Natural killer cell (primary cell): ENCODE results near the gene SHISAL1. TPM values are rescaled to one million over a fixed set of nuclear protein-coding genes. Genes with fewer than 3 reads are reported as not detected.

Experiments used
- ATAC-seq, 3 donors: fragments of 150-1000 bp in 2 of 3; fragments of 200-7000 bp in 1 of 3; cut with Tn5 transposase; 1 replicate in 1 of 3; 2 replicates in 2 of 3; pipeline ENCODE4 v1.10.0; 2021; ENCODE audit warnings: mild to moderate bottlenecking in 2 of 3, moderate library complexity in 2 of 3
- DNase-seq, 2 donors: peaks; one replicate each; pipeline versions ENCODE4 v3.0.0 to v3.0.0-alpha.2; 2013 to 2021; ENCODE audit warnings: mixed read lengths in 1 of 2
- H3K27ac ChIP-seq: one replicate; pipeline ENCODE4 v1.5.1; 2013; ENCODE audit warnings: mild to moderate bottlenecking, low read length
- H3K27me3 ChIP-seq: one replicate; pipeline ENCODE4 v1.6.1; 2013; ENCODE audit warnings: low read length; ENCODE audit not compliant: control insufficient read depth, insufficient read depth
- H3K36me3 ChIP-seq: one replicate; pipeline ENCODE4 v1.6.1; 2013; ENCODE audit warnings: low read length; ENCODE audit not compliant: control insufficient read depth, insufficient read depth
- H3K4me1 ChIP-seq: one replicate; pipeline ENCODE4 v1.6.1; 2013; ENCODE audit warnings: low read length; ENCODE audit not compliant: control insufficient read depth, insufficient read depth
- H3K4me3 ChIP-seq: one replicate; pipeline ENCODE4 v1.5.1; 2013; ENCODE audit warnings: low read length
- H3K9me3 ChIP-seq: one replicate; pipeline ENCODE4 v1.6.1; 2013; ENCODE audit warnings: low read length; ENCODE audit not compliant: control insufficient read depth, insufficient read depth
- H3K27ac Mint-ChIP-seq, 2 donors: one replicate each; pipeline ENCODE4 v1.8.0; 2022; ENCODE audit warnings: mild to moderate bottlenecking in 2 of 2, mixed read lengths in 2 of 2, moderate library complexity in 1 of 2
- H3K27me3 Mint-ChIP-seq, 2 donors: one replicate each; pipeline ENCODE4 v1.8.0; 2022; ENCODE audit warnings: low read depth in 2 of 2, mixed read lengths in 2 of 2
- H3K36me3 Mint-ChIP-seq: one replicate; pipeline ENCODE4 v1.8.0; 2022; ENCODE audit warnings: mixed read lengths
- H3K4me1 Mint-ChIP-seq, 2 donors: one replicate each; pipeline ENCODE4 v1.8.0; 2022; ENCODE audit warnings: mixed read lengths in 2 of 2
- H3K4me3 Mint-ChIP-seq: one replicate; pipeline ENCODE4 v1.8.0; 2022; ENCODE audit warnings: mild to moderate bottlenecking, moderate library complexity, mixed read lengths
- H3K9me3 Mint-ChIP-seq, 2 donors: one replicate each; pipeline ENCODE4 v1.8.0; 2022; ENCODE audit warnings: mixed read lengths in 2 of 2
- CTCF ChIP-seq: fragments of 200-600 bp; IDR thresholded peaks from one replicate; pipeline ENCODE4 v1.8.0; 2022; ENCODE audit warnings: antibody characterized with exemption
- WGBS: methylation state at CpG from one replicate; pipeline ENCODE4 v1.1.7; 2013; ENCODE audit warnings: missing lambda C conversion rate; ENCODE audit not compliant: insufficient coverage; 5-methylcytosine and 5-hydroxymethylcytosine counted together
- intact Hi-C: fragments of 100-400 bp; cut with micrococcal nuclease; formaldehyde crosslinking; loops from one replicate; pipeline ENCODE4 v1.14.2; 2022
- total RNA-seq, 4 donors: library from RNA; stranded (reverse); fragments of 120-200 nt in 1 of 4; gene quantifications; one replicate each; pipeline versions ENCODE4 v1.2.3 to v1.2.4, GENCODE V29; 2013 to 2022

The SHISAL1 gene
- total RNA-seq, 3 donors from 2014 or later (not counting 1 experiment from before 2014, with no cell fraction given): not detected

GRCh38 chr22:44199164-44199563 is 113.6 kb downstream of the SHISAL1 start:
- Mint-ChIP-seq H3K27me3 (no peaks in the 10 kb centered on the region), H3K27ac (peak overlapping the region in 1 of 2 donors; percentile 17), H3K4me3 (no peak overlapping the region), H3K4me1 (peaks cover 14 to 42% of the 10 kb centered on the region in 2 donors), H3K36me3 (peaks cover 21% of the 10 kb centered on the region), H3K9me3 (no peaks in the 10 kb centered on the region)
- no peak for DNase-seq
- Histone ChIP-seq H3K9me3 (no peaks in the 10 kb centered on the region), H3K4me1 (peaks cover 14% of the 10 kb centered on the region), H3K36me3 (peaks cover 48% of the 10 kb centered on the region), H3K27me3 (no peaks in the 10 kb centered on the region), H3K27ac (no peak overlapping the region), H3K4me3 (no peak overlapping the region)
- ATAC-seq: no peak
- WGBS: 94% methylated on average over 2 of the region's 2 CpGs
- intact Hi-C loops: no loop called here
- no peak for TF ChIP-seq CTCF

- H3K9me3 ChIP-seq: no peaks in the 10 kb centered on the region
- DNase-seq (no peak), ATAC-seq (no peak)
- peaks cover 46% of the 10 kb centered on the region for H3K36me3 ChIP-seq
- intact Hi-C loops: no loop called here
- TF ChIP-seq CTCF: no peak
- 80% methylated on average over 1 of the region's 2 CpGs for WGBS
- H3K27ac Mint-ChIP-seq: no peak overlapping the region
- H3K27me3 ChIP-seq: no peaks in the 10 kb centered on the region
- H3K9me3 Mint-ChIP-seq: no peaks in the 10 kb centered on the region
- H3K4me3 ChIP-seq: no peak overlapping the region
- H3K4me1 ChIP-seq: peaks cover 32% of the 10 kb centered on the region
- no peak overlapping the region for H3K27ac ChIP-seq
- no peaks in the 10 kb centered on the region for H3K27me3 Mint-ChIP-seq
- no peak overlapping the region for H3K4me3 Mint-ChIP-seq
- H3K36me3 Mint-ChIP-seq: peaks cover 14% of the 10 kb centered on the region
- peaks cover 29 to 61% of the 10 kb centered on the region in 2 donors for H3K4me1 Mint-ChIP-seq
Measured at GRCh38 chr22:44197271-44197670, 115.5 kb downstream of the SHISAL1 start.

- no peaks in the 10 kb centered on the region for H3K9me3 Mint-ChIP-seq
- TF ChIP-seq CTCF: no peak
- DNase-seq (no peak), ATAC-seq (no peak)
- H3K27ac ChIP-seq: no peak overlapping the region
- peaks cover 46% of the 10 kb centered on the region for H3K36me3 ChIP-seq
- peaks cover 38% of the 10 kb centered on the region for H3K4me1 ChIP-seq
- H3K27me3 ChIP-seq: no peaks in the 10 kb centered on the region
- H3K4me1 Mint-ChIP-seq: peaks cover 29 to 62% of the 10 kb centered on the region in 2 donors
- intact Hi-C loops: no loop called here
- no peaks in the 10 kb centered on the region for H3K27me3 Mint-ChIP-seq
- peaks cover 14% of the 10 kb centered on the region for H3K36me3 Mint-ChIP-seq
- H3K4me3 ChIP-seq: no peak overlapping the region
- no peaks in the 10 kb centered on the region for H3K9me3 ChIP-seq
- no peak overlapping the region for H3K4me3 Mint-ChIP-seq
- no peak overlapping the region for H3K27ac Mint-ChIP-seq
- 95% methylated on average over 10 of the region's 10 CpGs for WGBS
Measured at GRCh38 chr22:44196731-44197131, 116.0 kb downstream of the SHISAL1 start.

- 97% methylated on average over 8 of the region's 9 CpGs for WGBS
- Histone ChIP-seq H3K27ac (no peak overlapping the region), H3K27me3 (no peaks in the 10 kb centered on the region), H3K4me1 (peaks cover 41% of the 10 kb centered on the region), H3K36me3 (peaks cover 44% of the 10 kb centered on the region), H3K9me3 (no peaks in the 10 kb centered on the region), H3K4me3 (no peak overlapping the region)
- no peak overlapping the region for H3K27ac Mint-ChIP-seq
- no peak overlapping the region for H3K4me3 Mint-ChIP-seq
- no peak for ATAC-seq
- peaks cover 14% of the 10 kb centered on the region for H3K36me3 Mint-ChIP-seq
- peaks cover 29 to 60% of the 10 kb centered on the region in 2 donors for H3K4me1 Mint-ChIP-seq
- DNase-seq: no peak
- H3K9me3 Mint-ChIP-seq: no peaks in the 10 kb centered on the region
- TF ChIP-seq CTCF: no peak
- H3K27me3 Mint-ChIP-seq: no peaks in the 10 kb centered on the region
- intact Hi-C loops: no loop called here
Measured at GRCh38 chr22:44196241-44196640, 116.5 kb downstream of the SHISAL1 start.
